CD8-positive, alpha-beta memory T cell (primary cell): ENCODE measurements around the gene VKORC1L1. TPM values are rescaled to one million over a fixed set of nuclear protein-coding genes. Genes with fewer than 3 reads are reported as not detected.

Experiments used
- CTCF ChIA-PET: fragments of 350-600 bp; sonication (Branson Sonifier 250); formaldehyde crosslinking; loops from one replicate; lab custom pipeline; 2021; ENCODE audit warnings: antibody characterized with exemption; lab: Charles Lee
- POLR2A ChIA-PET: fragments of 350-600 bp; sonication (Branson Sonifier 250); formaldehyde crosslinking; loops from one replicate; lab custom pipeline; 2021; ENCODE audit warnings: antibody characterized with exemption; lab: Charles Lee
- DNase-seq, 5 donors: peaks; one replicate each; pipeline versions ENCODE4 v3.0.0 to v3.0.0-alpha.2; 2020 to 2022; ENCODE audit warnings: mixed read lengths in 1 of 5
- H3K27ac ChIP-seq: one replicate; pipeline ENCODE4 v1.7.0; 2013; ENCODE audit warnings: low read depth, mild to moderate bottlenecking, low read length, moderate library complexity
- H3K27me3 ChIP-seq: 2 replicates; pipeline ENCODE4 v1.7.0; 2013; ENCODE audit warnings: low read length, mild to moderate bottlenecking; ENCODE audit not compliant: insufficient read depth, poor library complexity, severe bottlenecking
- H3K36me3 ChIP-seq: 2 replicates; pipeline ENCODE4 v1.7.0; 2013; ENCODE audit warnings: mild to moderate bottlenecking, low read length, moderate library complexity; ENCODE audit not compliant: insufficient read depth
- H3K4me1 ChIP-seq: 2 replicates; pipeline ENCODE4 v1.7.0; 2013; ENCODE audit warnings: mild to moderate bottlenecking, low read length, moderate library complexity; ENCODE audit not compliant: insufficient read depth
- H3K4me3 ChIP-seq: 2 replicates; pipeline ENCODE4 v1.7.0; 2013; ENCODE audit warnings: mild to moderate bottlenecking, low read length
- H3K9me3 ChIP-seq: 2 replicates; pipeline ENCODE4 v1.7.0; 2013; ENCODE audit warnings: mild to moderate bottlenecking, low read length
- H3K27ac Mint-ChIP-seq, 8 donors: one replicate each; pipeline ENCODE4 v1.8.0; 2020 to 2021; ENCODE audit warnings: mixed read lengths in 8 of 8, mild to moderate bottlenecking in 6 of 8, inconsistent platforms in 3 of 8, moderate library complexity in 3 of 8
- H3K27me3 Mint-ChIP-seq, 2 donors: one replicate each; pipeline ENCODE4 v1.8.0; 2020 to 2021; ENCODE audit warnings: mixed read lengths in 2 of 2, mild to moderate bottlenecking in 1 of 2, moderate library complexity in 1 of 2
- H3K36me3 Mint-ChIP-seq, 3 donors: one replicate each; pipeline ENCODE4 v1.8.0; 2020 to 2021; ENCODE audit warnings: mixed read lengths in 3 of 3, inconsistent platforms in 1 of 3, mild to moderate bottlenecking in 1 of 3
- H3K4me1 Mint-ChIP-seq, 3 donors: one replicate each; pipeline ENCODE4 v1.8.0; 2020 to 2021; ENCODE audit warnings: mixed read lengths in 3 of 3, inconsistent platforms in 1 of 3, mild to moderate bottlenecking in 1 of 3
- H3K4me3 Mint-ChIP-seq, 7 donors: one replicate each; pipeline ENCODE4 v1.8.0; 2020 to 2021; ENCODE audit warnings: mixed read lengths in 7 of 7, mild to moderate bottlenecking in 6 of 7, moderate library complexity in 4 of 7, inconsistent platforms in 2 of 7
- H3K9me3 Mint-ChIP-seq, 5 donors: one replicate each; pipeline ENCODE4 v1.8.0; 2020 to 2022; ENCODE audit warnings: mixed read lengths in 5 of 5, mild to moderate bottlenecking in 3 of 5, moderate library complexity in 2 of 5, inconsistent platforms in 1 of 5
- polyA plus RNA-seq: library from polyadenylated mRNA; unstranded; fragments of 300-500 nt; fragmentation: Illumina TruSeq; gene quantifications from one replicate; pipeline ENCODE4 v1.2.3, GENCODE V29; 2021
- total RNA-seq, 2 experiments: library from RNA; stranded (reverse); gene quantifications; one replicate each; pipeline ENCODE4 v1.2.3, GENCODE V29; 2021

VKORC1L1 gene
- total and polyA plus RNA-seq, 3 experiments from 2014 or later = 4.0 to 27.7 (median 26.2) TPM

DNA sequence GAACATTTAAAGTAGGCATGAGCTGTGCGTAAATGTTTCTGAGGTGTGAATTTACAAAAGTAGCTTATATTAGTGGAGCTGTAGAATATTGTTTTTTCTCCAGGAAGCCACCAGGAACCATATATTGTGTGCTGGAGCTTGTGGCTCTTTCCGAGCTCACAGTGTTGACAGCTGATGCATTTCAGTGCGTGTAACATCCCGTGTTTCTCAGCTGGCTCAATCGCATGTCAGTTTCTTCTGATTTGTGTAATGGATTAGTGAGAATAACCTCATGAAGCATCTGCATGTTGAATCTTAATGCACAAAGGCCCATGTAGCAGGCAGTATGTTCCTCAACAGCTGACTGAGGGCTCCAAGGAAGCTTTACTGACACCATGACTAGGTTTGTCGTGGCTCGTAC, 39.4 kb downstream of the VKORC1L1 start:
- H3K36me3 Mint-ChIP-seq = peaks cover 0 to 4% (median 3%) of the 10 kb centered on the region in 3 donors
- no peaks in the 10 kb centered on the region for H3K4me1 ChIP-seq
- H3K4me3 ChIP-seq = no peak overlapping the region
- no peaks in the 10 kb centered on the region for H3K27me3 Mint-ChIP-seq
- no peak overlapping the region for H3K27ac ChIP-seq
- no peak overlapping the region for H3K27ac Mint-ChIP-seq
- no peaks in the 10 kb centered on the region for H3K9me3 ChIP-seq
- no peak for DNase-seq
- POLR2A ChIA-PET = no interaction called here
- H3K9me3 Mint-ChIP-seq = no peaks in the 10 kb centered on the region
- CTCF ChIA-PET = no interaction called here
- no peak overlapping the region for H3K4me3 Mint-ChIP-seq
- H3K27me3 ChIP-seq = no peaks in the 10 kb centered on the region
- H3K36me3 ChIP-seq = no peaks in the 10 kb centered on the region
- H3K4me1 Mint-ChIP-seq = peaks cover 6 to 13% (median 11%) of the 10 kb centered on the region in 3 donors

DNA sequence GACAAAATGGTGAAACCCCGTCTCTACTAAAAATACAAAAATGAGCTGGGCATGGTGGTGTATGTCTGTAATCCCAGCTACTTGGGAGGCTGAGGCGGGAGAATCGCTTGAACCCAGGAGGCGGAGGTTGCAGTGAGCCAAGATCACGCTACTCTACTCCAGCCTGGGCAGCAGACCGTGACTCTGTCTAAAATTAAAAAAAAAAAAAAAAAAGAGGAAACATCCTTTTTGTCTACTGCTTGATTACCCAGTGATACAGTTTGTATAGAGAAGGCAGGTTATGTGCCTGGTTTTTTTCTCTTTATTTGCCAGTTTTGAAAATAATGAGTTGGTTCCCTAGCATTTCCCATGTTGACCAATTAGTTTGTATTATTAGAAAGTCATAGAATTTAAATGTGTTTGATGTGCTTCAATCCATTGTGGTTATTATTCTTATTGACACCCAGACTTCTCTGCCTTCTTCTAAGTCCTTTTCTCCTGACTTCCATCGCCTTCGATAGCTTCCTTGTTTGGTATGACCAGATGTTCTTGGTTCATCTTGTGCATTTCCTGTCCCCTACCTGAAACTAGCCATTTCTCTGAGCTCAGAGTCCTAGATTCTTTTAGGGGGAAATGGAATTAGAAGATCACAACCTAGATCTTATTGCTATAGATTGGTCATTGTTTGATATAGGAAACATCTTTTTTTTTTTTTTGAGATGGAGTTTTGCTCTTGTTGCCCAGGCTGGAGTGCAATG, 43.2 kb downstream of the VKORC1L1 start:
- CTCF ChIA-PET = no interaction called here
- Histone ChIP-seq H3K4me3 (no peak overlapping the region), H3K9me3 (no peaks in the 10 kb centered on the region), H3K4me1 (no peaks in the 10 kb centered on the region), H3K36me3 (no peaks in the 10 kb centered on the region), H3K27ac (no peak overlapping the region), H3K27me3 (no peaks in the 10 kb centered on the region)
- Mint-ChIP-seq H3K4me3 (no peak overlapping the region), H3K27me3 (no peaks in the 10 kb centered on the region), H3K4me1 (peaks cover 4 to 16% (median 5%) of the 10 kb centered on the region in 3 donors), H3K27ac (no peak overlapping the region), H3K9me3 (no peaks in the 10 kb centered on the region), H3K36me3 (peaks cover 4 to 16% (median 7%) of the 10 kb centered on the region in 3 donors)
- POLR2A ChIA-PET = no interaction called here
- DNase-seq = no peak

DNA sequence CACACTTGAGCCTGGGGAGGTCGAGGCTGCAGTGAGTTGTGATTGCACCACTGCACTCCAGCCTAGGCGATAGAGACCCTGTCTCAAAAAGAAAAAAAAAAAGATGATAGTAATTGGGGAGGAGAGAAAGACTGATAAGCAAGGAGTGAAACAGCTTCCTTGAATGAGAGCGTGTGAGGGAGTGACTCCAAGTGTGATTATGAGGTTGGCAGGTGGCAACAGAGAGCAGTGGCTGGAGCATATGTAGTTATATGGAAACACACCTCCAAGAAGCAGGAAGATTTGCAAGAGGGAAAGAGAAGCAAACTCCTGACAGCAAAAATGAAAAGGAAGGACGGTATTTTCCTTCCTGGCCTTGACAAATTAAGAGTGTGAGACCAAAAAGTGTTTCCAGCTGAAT, 50.4 kb downstream of the VKORC1L1 start:
- H3K4me3 Mint-ChIP-seq = no peak overlapping the region
- peaks cover 4 to 20% (median 12%) of the 10 kb centered on the region in 3 donors for H3K4me1 Mint-ChIP-seq
- H3K9me3 Mint-ChIP-seq = no peaks in the 10 kb centered on the region
- no peak overlapping the region for H3K4me3 ChIP-seq
- H3K27ac ChIP-seq = no peak overlapping the region
- no peaks in the 10 kb centered on the region for H3K27me3 Mint-ChIP-seq
- H3K36me3 ChIP-seq = no peaks in the 10 kb centered on the region
- no peaks in the 10 kb centered on the region for H3K9me3 ChIP-seq
- H3K36me3 Mint-ChIP-seq = peaks cover 4 to 12% (median 7%) of the 10 kb centered on the region in 3 donors
- no peaks in the 10 kb centered on the region for H3K27me3 ChIP-seq
- H3K4me1 ChIP-seq = no peaks in the 10 kb centered on the region
- ChIA-PET CTCF (no interaction called here), POLR2A (no interaction called here)
- no peak overlapping the region for H3K27ac Mint-ChIP-seq
- no peak for DNase-seq

DNA sequence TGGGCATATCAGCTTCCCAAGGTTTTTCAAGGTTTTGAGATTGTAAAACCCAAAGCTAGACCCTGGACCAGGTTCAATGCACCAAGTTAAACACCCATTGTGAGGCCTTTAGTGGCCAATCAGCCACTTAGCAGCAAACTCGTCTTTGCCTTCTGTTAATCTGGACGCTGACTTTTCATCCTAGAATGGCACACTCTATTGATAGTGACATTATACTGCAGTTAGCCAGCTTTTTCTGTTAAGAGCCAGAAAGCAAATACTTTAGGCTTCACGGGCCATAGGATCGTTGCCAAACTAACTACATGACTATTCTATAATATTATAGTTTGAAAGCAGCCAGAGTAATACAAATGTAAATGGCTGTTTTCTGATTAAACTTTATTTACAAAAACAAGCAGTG, 51.3 kb downstream of the VKORC1L1 start:
- Histone ChIP-seq H3K9me3 (no peaks in the 10 kb centered on the region), H3K27ac (no peak overlapping the region), H3K4me3 (no peak overlapping the region), H3K36me3 (no peaks in the 10 kb centered on the region), H3K27me3 (no peaks in the 10 kb centered on the region), H3K4me1 (no peaks in the 10 kb centered on the region)
- Mint-ChIP-seq H3K4me1 (peaks cover 10 to 20% (median 14%) of the 10 kb centered on the region in 3 donors), H3K9me3 (no peaks in the 10 kb centered on the region), H3K27ac (no peak overlapping the region), H3K27me3 (no peaks in the 10 kb centered on the region), H3K4me3 (no peak overlapping the region), H3K36me3 (peaks cover 4 to 8% (median 7%) of the 10 kb centered on the region in 3 donors)
- ChIA-PET POLR2A (no interaction called here), CTCF (no interaction called here)
- no peak for DNase-seq

DNA sequence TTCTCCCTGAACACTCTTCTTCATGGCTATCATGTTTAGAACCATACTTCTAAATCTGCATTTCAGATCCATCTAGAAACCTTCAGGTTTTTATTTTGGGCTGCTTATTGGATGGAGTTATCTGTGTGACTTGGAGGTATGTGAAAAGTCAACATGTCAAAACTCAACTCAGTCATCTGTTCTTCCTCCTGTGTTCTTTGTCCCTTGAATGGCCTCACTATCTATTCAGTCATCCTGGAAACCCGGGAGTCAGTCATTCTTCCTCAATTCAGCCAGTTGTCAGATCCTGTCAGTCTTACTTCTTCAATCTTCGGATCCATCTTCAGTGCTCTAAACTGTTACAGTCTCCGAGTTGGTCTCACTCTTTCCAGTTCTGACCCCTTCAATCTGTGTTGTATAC, 52.2 kb downstream of the VKORC1L1 start:
- H3K27ac Mint-ChIP-seq = no peak overlapping the region
- no peaks in the 10 kb centered on the region for H3K27me3 Mint-ChIP-seq
- peaks cover 0 to 5% (median 3%) of the 10 kb centered on the region in 3 donors for H3K36me3 Mint-ChIP-seq
- Histone ChIP-seq H3K9me3 (no peaks in the 10 kb centered on the region), H3K27me3 (no peaks in the 10 kb centered on the region), H3K4me3 (no peak overlapping the region), H3K27ac (no peak overlapping the region), H3K36me3 (no peaks in the 10 kb centered on the region), H3K4me1 (no peaks in the 10 kb centered on the region)
- ChIA-PET CTCF (no interaction called here), POLR2A (no interaction called here)
- H3K9me3 Mint-ChIP-seq = no peaks in the 10 kb centered on the region
- H3K4me1 Mint-ChIP-seq = peaks cover 13 to 24% (median 13%) of the 10 kb centered on the region in 3 donors
- no peak for DNase-seq
- H3K4me3 Mint-ChIP-seq = no peak overlapping the region

DNA sequence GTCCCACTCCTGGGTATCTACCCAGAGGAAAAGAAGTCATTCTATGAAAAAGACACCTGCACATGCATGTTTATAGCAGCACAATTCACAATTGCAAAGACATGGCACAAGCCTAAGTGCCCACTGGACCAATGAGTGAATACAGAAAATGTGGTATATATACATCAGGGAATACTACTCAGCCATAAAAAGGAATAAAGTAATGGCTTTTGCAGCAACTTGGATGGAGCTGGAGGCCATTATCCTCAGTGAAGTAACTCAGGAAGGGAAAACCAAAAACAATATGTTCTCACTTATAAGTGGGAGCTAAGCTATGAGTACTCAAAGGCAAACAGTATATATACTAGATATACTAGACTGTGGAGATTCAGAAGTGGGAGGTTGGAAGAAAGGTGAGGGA, 53.7 kb downstream of the VKORC1L1 start:
- H3K4me3 ChIP-seq = no peak overlapping the region
- H3K4me1 Mint-ChIP-seq = peaks cover 15 to 34% (median 28%) of the 10 kb centered on the region in 3 donors
- H3K27me3 ChIP-seq = no peaks in the 10 kb centered on the region
- CTCF ChIA-PET = interaction anchor here (1.3 kb wide), 1 partner anchor 9 kb away, joined by 3 read pairs; no protein-coding TSS in a partner anchor
- no peaks in the 10 kb centered on the region for H3K36me3 ChIP-seq
- H3K4me3 Mint-ChIP-seq = no peak overlapping the region
- no peaks in the 10 kb centered on the region for H3K27me3 Mint-ChIP-seq
- H3K9me3 ChIP-seq = no peaks in the 10 kb centered on the region
- DNase-seq = no peak
- H3K36me3 Mint-ChIP-seq = peaks cover 0 to 4% (median 1%) of the 10 kb centered on the region in 3 donors
- POLR2A ChIA-PET = no interaction called here
- no peak overlapping the region for H3K27ac ChIP-seq
- peak overlapping the region in 1 of 8 donors; percentile 35 for H3K27ac Mint-ChIP-seq
- no peaks in the 10 kb centered on the region for H3K4me1 ChIP-seq
- no peaks in the 10 kb centered on the region for H3K9me3 Mint-ChIP-seq

DNA sequence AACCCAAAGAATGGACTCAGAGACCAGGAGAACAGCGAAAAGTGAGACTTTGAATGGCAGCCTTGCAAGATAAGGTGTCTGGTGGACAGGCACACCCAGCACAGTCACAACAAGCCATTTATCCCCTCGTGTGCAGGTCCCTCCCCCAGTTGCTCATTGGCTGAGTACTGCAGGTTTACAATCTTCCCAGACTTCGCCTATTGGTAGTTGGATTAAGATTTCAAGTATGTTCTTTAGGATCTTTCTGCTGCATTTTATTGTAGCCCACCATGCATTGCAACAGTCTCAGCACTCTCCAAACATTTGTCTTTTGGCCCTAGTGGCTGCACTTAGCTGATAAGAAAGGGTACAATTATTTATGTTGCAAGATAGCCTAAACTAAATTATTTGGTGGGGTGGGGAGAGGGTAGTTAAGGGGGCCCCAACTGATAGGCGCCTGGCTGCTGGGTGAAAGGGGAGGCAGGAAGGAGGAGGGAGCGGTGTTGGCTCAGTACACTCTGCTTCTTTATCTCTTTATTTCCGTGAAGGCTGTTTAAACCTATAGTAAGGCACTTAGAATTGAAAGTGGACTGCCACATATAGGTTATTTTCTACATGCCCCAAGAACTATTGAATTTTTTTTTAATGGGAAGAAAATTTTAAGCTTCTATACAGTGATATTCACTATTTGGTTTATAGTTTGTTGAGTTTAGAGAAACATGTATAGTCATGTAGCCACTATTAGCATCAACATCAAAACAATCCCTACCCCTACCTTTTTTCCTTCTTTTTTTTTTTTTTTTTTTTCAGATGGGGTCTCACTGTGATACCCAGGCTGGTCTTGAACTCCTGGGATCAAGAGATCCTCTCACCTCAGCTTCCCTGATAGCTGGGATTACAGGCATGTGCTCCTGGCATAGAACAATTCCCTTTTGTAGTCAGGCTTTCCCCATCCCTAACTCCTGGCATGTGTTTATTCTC, 54.9 kb downstream of the VKORC1L1 start:
- peaks cover 21 to 36% (median 36%) of the 10 kb centered on the region in 3 donors for H3K4me1 Mint-ChIP-seq
- no peak overlapping the region for H3K4me3 Mint-ChIP-seq
- H3K36me3 Mint-ChIP-seq = peaks cover 0 to 3% (median 1%) of the 10 kb centered on the region in 3 donors
- no peaks in the 10 kb centered on the region for H3K27me3 ChIP-seq
- POLR2A ChIA-PET = no interaction called here
- peak overlapping the region; percentile 27 for H3K27ac ChIP-seq
- H3K4me3 ChIP-seq = no peak overlapping the region
- DNase-seq = no peak
- H3K4me1 ChIP-seq = no peaks in the 10 kb centered on the region
- no peaks in the 10 kb centered on the region for H3K9me3 Mint-ChIP-seq
- no peaks in the 10 kb centered on the region for H3K27me3 Mint-ChIP-seq
- H3K27ac Mint-ChIP-seq = peak overlapping the region in 2 of 8 donors; percentile 40 to 52
- no peaks in the 10 kb centered on the region for H3K36me3 ChIP-seq
- CTCF ChIA-PET = interaction anchor here (1.3 kb wide), 1 partner anchor 10 kb away, joined by 3 read pairs; no protein-coding TSS in a partner anchor
- H3K9me3 ChIP-seq = no peaks in the 10 kb centered on the region

DNA sequence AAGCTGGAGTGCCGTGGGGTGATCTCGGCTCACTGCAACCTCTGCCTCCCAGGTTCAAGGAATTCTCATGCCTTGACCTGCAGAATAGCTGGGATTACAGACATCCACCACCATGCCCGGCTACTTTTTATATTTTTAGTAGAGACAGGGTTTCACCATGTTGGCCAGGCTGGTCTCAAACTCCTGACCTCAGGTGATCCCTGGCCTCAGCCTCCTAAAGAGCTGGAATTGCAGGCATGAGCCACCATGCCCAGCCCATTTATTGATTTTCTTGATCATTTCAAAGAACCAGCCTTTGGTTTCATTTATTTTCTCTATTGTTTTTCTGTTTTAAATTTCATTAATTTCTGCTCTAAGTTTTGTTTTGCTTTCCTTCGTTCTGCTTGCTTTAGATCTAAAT, 58.8 kb downstream of the VKORC1L1 start:
- H3K27ac ChIP-seq = no peak overlapping the region
- H3K4me1 ChIP-seq = no peaks in the 10 kb centered on the region
- no peak for DNase-seq
- ChIA-PET CTCF (no interaction called here), POLR2A (no interaction called here)
- Mint-ChIP-seq H3K4me3 (no peak overlapping the region), H3K27ac (no peak overlapping the region), H3K27me3 (no peaks in the 10 kb centered on the region), H3K4me1 (peaks cover 25 to 46% (median 40%) of the 10 kb centered on the region in 3 donors), H3K36me3 (peaks cover 6 to 15% (median 8%) of the 10 kb centered on the region in 3 donors), H3K9me3 (peaks cover 0 to 8% (median 6%) of the 10 kb centered on the region in 5 donors)
- H3K9me3 ChIP-seq = no peaks in the 10 kb centered on the region
- no peaks in the 10 kb centered on the region for H3K36me3 ChIP-seq
- H3K27me3 ChIP-seq = no peaks in the 10 kb centered on the region
- H3K4me3 ChIP-seq = no peak overlapping the region
